Effector memory CD4-positive, alpha-beta T cell (primary cell): ENCODE data around the gene CARD14.
A peak's percentile ranks its signal among the peaks of the same experiment; 100 is the strongest.
"Not testable (repeated sequence)": the region's sequence is repeated elsewhere in the genome, so short reads cannot be mapped to it uniquely, and the experiment has no call there.

Source experiments
- DNase-seq, 3 donors: peaks; one replicate each; pipeline ENCODE4 v3.0.0-alpha.2; 2020
- H3K27ac ChIP-seq: 2 replicates; pipeline ENCODE4 v1.7.0; 2013; ENCODE audit warnings: mild to moderate bottlenecking, low read length, moderate library complexity; ENCODE audit not compliant: insufficient read depth, poor library complexity, severe bottlenecking
- H3K27me3 ChIP-seq: replicated peaks from 2 replicates; pipeline ENCODE4 v1.7.0; 2013; ENCODE audit warnings: mild to moderate bottlenecking, low read length; ENCODE audit not compliant: insufficient read depth, control insufficient read depth, poor library complexity, severe bottlenecking
- H3K36me3 ChIP-seq: 2 replicates; pipeline ENCODE4 v1.7.0; 2013; ENCODE audit warnings: mild to moderate bottlenecking, low read length, moderate library complexity; ENCODE audit not compliant: control insufficient read depth, insufficient read depth
- H3K4me1 ChIP-seq: 2 replicates; pipeline ENCODE4 v1.7.0; 2013; ENCODE audit warnings: low read length, mild to moderate bottlenecking; ENCODE audit not compliant: control insufficient read depth, insufficient read depth, poor library complexity, severe bottlenecking
- H3K4me3 ChIP-seq: 2 replicates; pipeline ENCODE4 v1.7.0; 2013; ENCODE audit warnings: low read length, low read depth, mild to moderate bottlenecking; ENCODE audit not compliant: insufficient read depth, poor library complexity, severe bottlenecking
- H3K9me3 ChIP-seq: 2 replicates; pipeline ENCODE4 v1.7.0; 2013; ENCODE audit warnings: mild to moderate bottlenecking, low read length, moderate library complexity; ENCODE audit not compliant: control insufficient read depth

CARD14 gene

GRCh38 chr17:80147035-80147822 lies 22.6 kb upstream of the CARD14 start, which contains the start of gene EIF4A3:
EIF4A3 (minus strand) TSS chr17:80147128; CDS start chr17:80146961, 167 bp downstream.
- H3K4me3 ChIP-seq = peak within 1 kb of the TSS; percentile 82
- peaks cover 15% of the 10 kb centered on the region for H3K36me3 ChIP-seq
- H3K27ac ChIP-seq = peak within 1 kb of the TSS; percentile 91
- DNase-seq = peak; percentile 94 to 98 (median 96)
- H3K27me3 ChIP-seq = no peaks in the 10 kb centered on the region
- H3K4me1 ChIP-seq = peaks cover 24% of the 10 kb centered on the region
- H3K9me3 ChIP-seq = no peaks in the 10 kb centered on the region

DNA sequence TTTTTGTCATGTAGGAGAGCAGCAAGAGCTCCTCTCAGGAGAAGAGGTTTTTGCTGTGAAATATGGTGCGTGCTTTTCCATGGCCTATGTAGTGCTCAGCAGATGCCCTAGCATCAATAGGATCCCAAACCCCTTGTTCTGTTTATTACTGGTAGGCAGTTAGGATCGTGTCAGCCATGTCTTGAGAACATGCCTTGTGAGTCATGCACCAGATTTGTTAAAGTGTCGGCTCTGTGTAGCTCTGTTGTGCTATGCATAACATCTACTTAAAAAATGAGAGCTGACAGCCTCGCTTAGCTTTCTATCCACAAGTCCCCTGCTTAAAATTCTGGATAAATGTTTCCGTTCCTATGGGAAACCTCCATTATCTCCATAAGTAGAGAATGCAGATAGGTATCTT lies 18.5 kb upstream of the CARD14 start:
- DNase-seq = no peak
- H3K27me3 ChIP-seq = no peaks in the 10 kb centered on the region
- H3K27ac ChIP-seq = no peak overlapping the region
- no peaks in the 10 kb centered on the region for H3K36me3 ChIP-seq
- H3K4me3 ChIP-seq = no peak overlapping the region
- peaks cover 10% of the 10 kb centered on the region for H3K4me1 ChIP-seq
- H3K9me3 ChIP-seq = no peaks in the 10 kb centered on the region

DNA sequence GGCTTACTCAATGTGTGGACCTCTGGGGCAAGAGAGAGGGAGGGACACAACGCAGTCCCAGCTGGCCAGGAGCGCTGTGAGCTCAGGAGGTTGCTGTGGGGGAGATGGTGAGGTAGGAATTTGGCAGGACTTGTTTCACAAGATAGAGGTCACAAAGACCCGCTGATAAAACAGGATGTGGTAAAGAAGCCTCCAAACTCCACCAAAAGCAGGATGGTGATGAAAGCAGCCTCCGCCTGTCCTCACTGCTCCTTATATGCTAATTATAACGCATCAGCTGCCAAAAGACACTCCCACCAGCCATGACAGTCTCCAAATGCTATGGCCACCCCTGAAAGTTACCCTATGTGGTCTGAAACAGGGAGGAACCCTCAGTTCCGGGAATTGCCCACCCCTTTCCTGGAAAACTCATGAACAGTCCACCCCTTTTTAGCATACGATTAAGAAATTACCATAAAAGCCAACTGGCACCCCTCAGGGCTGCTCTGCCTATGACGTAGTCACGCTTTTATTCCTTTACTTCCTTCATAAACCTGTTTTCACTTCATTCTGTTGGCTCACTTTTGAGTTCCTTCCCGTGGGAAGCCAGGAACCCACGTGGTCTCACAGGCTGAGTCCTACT lies 17.6 kb upstream of the CARD14 start:
- H3K27ac ChIP-seq = no peak overlapping the region
- no peak for DNase-seq

GRCh38 chr17:80153004-80153403 lies 16.8 kb upstream of the CARD14 start:
- no peak for DNase-seq
- Histone ChIP-seq H3K36me3 (no peaks in the 10 kb centered on the region), H3K4me3 (no peak overlapping the region), H3K27me3 (no peaks in the 10 kb centered on the region), H3K9me3 (peaks cover 2% of the 10 kb centered on the region), H3K27ac (no peak overlapping the region), H3K4me1 (peaks cover 6% of the 10 kb centered on the region)

More for the DNA sequence above, 17.6 kb upstream of the CARD14 start:
- Histone ChIP-seq H3K4me3 (no peak overlapping the region), H3K4me1 (peaks cover 10% of the 10 kb centered on the region), H3K36me3 (no peaks in the 10 kb centered on the region), H3K27me3 (no peaks in the 10 kb centered on the region), H3K9me3 (peaks cover 2% of the 10 kb centered on the region)

- H3K27ac ChIP-seq = no peak overlapping the region
- peaks cover 3% of the 10 kb centered on the region for H3K4me1 ChIP-seq
These were observed 15.7 kb upstream of the CARD14 start for GRCh38 chr17:80154166-80154565.

GRCh38 chr17:80155600-80155999 lies 14.2 kb upstream of the CARD14 start:
- H3K27me3 ChIP-seq, H3K27ac ChIP-seq, H3K9me3 ChIP-seq, H3K4me3 ChIP-seq, H3K4me1 ChIP-seq, DNase-seq, H3K36me3 ChIP-seq: not testable (repeated sequence)

More at GRCh38 chr17:80154166-80154565, 15.7 kb upstream of the CARD14 start:
- Histone ChIP-seq H3K4me3 (no peak overlapping the region), H3K36me3 (no peaks in the 10 kb centered on the region), H3K9me3 (peaks cover 2% of the 10 kb centered on the region), H3K27me3 (no peaks in the 10 kb centered on the region)
- no peak for DNase-seq

GRCh38 chr17:80158846-80159245 lies 11.0 kb upstream of the CARD14 start:
- DNase-seq = no peak
- no peaks in the 10 kb centered on the region for H3K27me3 ChIP-seq

GRCh38 chr17:80160536-80160935 lies 9.3 kb upstream of the CARD14 start:
- DNase-seq = no peak
- Histone ChIP-seq H3K9me3 (peaks cover 2% of the 10 kb centered on the region), H3K36me3 (no peaks in the 10 kb centered on the region), H3K27me3 (no peaks in the 10 kb centered on the region), H3K27ac (no peak overlapping the region), H3K4me1 (no peaks in the 10 kb centered on the region), H3K4me3 (no peak overlapping the region)

More at GRCh38 chr17:80158846-80159245, 11.0 kb upstream of the CARD14 start:
- no peaks in the 10 kb centered on the region for H3K4me1 ChIP-seq
- peaks cover 2% of the 10 kb centered on the region for H3K9me3 ChIP-seq
- H3K4me3 ChIP-seq = no peak overlapping the region
- H3K27ac ChIP-seq = no peak overlapping the region
- no peaks in the 10 kb centered on the region for H3K36me3 ChIP-seq

DNA sequence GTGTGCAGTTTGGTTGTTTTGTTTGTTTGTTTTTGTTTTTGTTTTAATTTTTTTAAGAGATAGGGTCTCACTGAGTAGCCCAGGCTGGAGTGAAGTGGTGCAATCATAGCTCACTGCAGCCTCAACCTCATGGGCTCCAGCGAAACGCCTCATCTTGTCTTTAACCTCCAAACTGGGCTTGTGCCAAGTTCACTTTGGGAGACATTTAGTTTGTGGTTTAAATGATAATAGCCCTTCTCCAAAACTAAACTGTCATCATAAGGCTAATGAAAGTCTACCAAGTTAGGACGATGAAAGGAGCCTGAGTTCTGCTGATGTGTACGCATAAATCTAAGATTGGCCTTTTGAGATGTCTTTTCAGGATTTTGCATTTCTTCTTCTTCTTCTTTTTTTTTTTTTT lies 6.5 kb upstream of the CARD14 start:
- no peaks in the 10 kb centered on the region for H3K9me3 ChIP-seq
- DNase-seq = no peak
- H3K36me3 ChIP-seq = no peaks in the 10 kb centered on the region
- H3K4me1 ChIP-seq = no peaks in the 10 kb centered on the region
- no peak overlapping the region for H3K27ac ChIP-seq
- no peak overlapping the region for H3K4me3 ChIP-seq
- H3K27me3 ChIP-seq = no peaks in the 10 kb centered on the region

- H3K9me3 ChIP-seq = no peaks in the 10 kb centered on the region
- no peak for DNase-seq
- no peak overlapping the region for H3K4me3 ChIP-seq
- no peaks in the 10 kb centered on the region for H3K4me1 ChIP-seq
- H3K27ac ChIP-seq = no peak overlapping the region
- no peaks in the 10 kb centered on the region for H3K36me3 ChIP-seq
- H3K27me3 ChIP-seq = no peaks in the 10 kb centered on the region
These were observed 5.6 kb upstream of the CARD14 start for GRCh38 chr17:80164185-80164584.
